ENCODE measurements around the gene RBBP8NL. TPM values are rescaled to one million over a fixed set of nuclear protein-coding genes. Genes with fewer than 3 reads are reported as not detected.

RBBP8NL gene
- total RNA-seq, 1 experiment from 2014 or later = 0.28 TPM

DNA sequence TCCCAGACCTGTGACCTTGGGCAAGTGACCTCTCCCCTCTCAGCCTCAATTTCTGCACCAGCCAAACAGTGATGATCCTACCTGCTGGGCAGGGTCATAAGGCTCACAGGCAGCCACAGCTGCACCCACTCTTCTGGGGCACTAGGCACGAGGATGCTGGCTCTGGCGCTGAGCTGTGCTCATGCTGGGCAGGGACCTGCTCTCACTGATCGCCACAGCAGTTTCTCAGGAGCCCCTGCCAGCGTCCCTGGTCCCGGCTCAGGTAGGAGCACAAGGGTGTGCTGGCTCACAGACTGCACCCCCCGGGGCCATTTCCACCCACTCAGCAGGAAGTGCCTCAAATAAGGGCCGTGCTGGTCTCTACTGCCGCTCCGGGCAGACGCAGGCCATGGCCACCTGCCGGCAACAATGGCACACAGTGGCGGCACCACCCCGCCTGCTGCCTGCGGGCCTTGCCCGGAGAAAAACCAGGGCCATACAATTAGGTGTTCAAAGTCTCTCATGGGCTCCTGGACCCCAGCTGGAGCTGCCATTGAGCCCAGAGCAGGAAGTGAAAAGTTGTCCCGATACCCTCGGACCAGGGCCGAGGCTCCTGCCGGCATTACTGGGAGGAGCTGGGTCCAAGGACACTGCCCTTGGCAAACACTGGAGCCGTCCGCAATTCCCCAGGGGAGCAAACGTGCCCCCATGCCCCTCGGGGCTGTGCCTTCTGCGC lies 15.7 kb downstream of the RBBP8NL start:
- H3K79me2 ChIP-seq (ENCODE audit: insufficient read depth, low read length) = no peaks in the 10 kb centered on the region
- H2BK120ac ChIP-seq (ENCODE audit: low read depth, low read length, poor library complexity, severe bottlenecking) = no peak overlapping the region
- no peak overlapping the region for H2AK5ac ChIP-seq (ENCODE audit: insufficient read length, low read length)
- H2BK5ac ChIP-seq (ENCODE audit: insufficient read length, low read length) = no peak overlapping the region
- no peak overlapping the region for H2BK20ac ChIP-seq (ENCODE audit: low read depth, low read length, poor library complexity, severe bottlenecking)
- no peak overlapping the region; the same call in 1 of the 2 replicates for H3K14ac ChIP-seq (ENCODE audit: insufficient read depth, low read length)
- no peak overlapping the region for H3K23ac ChIP-seq (ENCODE audit: insufficient read length, low read depth, low read length)
- Mint-ChIP-seq H3K27me3 (ENCODE audit: low read depth) (peaks cover 17% of the 10 kb centered on the region), H3K4me1 (peaks cover 0 to 5% of the 10 kb centered on the region in 2 experiments; a peak in 1 of 4 replicates), H3K4me3 (no peak overlapping the region), H3K27ac (no peak overlapping the region), H3K36me3 (ENCODE audit: insufficient read depth in 1 of 3, low read depth in 3 of 3) (no peaks in the 10 kb centered on the region), H3K9me3 (no peaks in the 10 kb centered on the region)
- no peak overlapping the region for H3K27ac ChIP-seq (ENCODE audit: insufficient read length, low read depth, low read length)
- H3K4me2 ChIP-seq (ENCODE audit: insufficient read depth, insufficient read length, low read length) = no peak overlapping the region
- no peaks in the 10 kb centered on the region for H3K27me3 ChIP-seq (ENCODE audit: insufficient read depth, low read length)
- WGBS (ENCODE audit: extremely low coverage, insufficient read length, low lambda C conversion rate) = no CpG with 5 or more reads among the region's 24 CpGs
- no peak overlapping the region for H3T11ph ChIP-seq (ENCODE audit: low read length)
- no peak overlapping the region for H3K4ac ChIP-seq (ENCODE audit: low read depth, low read length)
- H3K79me1 ChIP-seq (ENCODE audit: insufficient read depth, low read depth, low read length, poor library complexity, severe bottlenecking) = no peaks in the 10 kb centered on the region
- no peak overlapping the region for H4K5ac ChIP-seq (ENCODE audit: insufficient read length, low read depth, low read length)
- H2AFZ ChIP-seq (ENCODE audit: low read length) = no peak overlapping the region
- H2BK12ac ChIP-seq (ENCODE audit: insufficient read length, low read depth, low read length) = no peak overlapping the region
- DNase-seq = no peak
- H3K23me2 ChIP-seq (ENCODE audit: insufficient read length, low read depth, low read length, poor library complexity, severe bottlenecking) = no peaks in the 10 kb centered on the region
- no peak overlapping the region for H3K56ac ChIP-seq (ENCODE audit: insufficient read length, low read depth, low read length)
- H3K18ac ChIP-seq (ENCODE audit: insufficient read length, low read depth, low read length) = no peak overlapping the region
- TF ChIP-seq, protein P1, sequence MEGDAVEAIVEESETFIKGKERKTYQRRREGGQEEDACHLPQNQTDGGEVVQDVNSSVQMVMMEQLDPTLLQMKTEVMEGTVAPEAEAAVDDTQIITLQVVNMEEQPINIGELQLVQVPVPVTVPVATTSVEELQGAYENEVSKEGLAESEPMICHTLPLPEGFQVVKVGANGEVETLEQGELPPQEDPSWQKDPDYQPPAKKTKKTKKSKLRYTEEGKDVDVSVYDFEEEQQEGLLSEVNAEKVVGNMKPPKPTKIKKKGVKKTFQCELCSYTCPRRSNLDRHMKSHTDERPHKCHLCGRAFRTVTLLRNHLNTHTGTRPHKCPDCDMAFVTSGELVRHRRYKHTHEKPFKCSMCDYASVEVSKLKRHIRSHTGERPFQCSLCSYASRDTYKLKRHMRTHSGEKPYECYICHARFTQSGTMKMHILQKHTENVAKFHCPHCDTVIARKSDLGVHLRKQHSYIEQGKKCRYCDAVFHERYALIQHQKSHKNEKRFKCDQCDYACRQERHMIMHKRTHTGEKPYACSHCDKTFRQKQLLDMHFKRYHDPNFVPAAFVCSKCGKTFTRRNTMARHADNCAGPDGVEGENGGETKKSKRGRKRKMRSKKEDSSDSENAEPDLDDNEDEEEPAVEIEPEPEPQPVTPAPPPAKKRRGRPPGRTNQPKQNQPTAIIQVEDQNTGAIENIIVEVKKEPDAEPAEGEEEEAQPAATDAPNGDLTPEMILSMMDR (conservative IDR thresholded peaks at IDR 0.05) = no peak
- no peaks in the 10 kb centered on the region for H3K4me1 ChIP-seq (ENCODE audit: insufficient read depth, low read length)
- H4K8ac ChIP-seq (replicated peaks; ENCODE audit: insufficient read length, low read depth, low read length) = no peak overlapping the region
- no peaks in the 10 kb centered on the region for H3K9me3 ChIP-seq (ENCODE audit: control insufficient read depth, low read depth, low read length)
- H4K91ac ChIP-seq (ENCODE audit: insufficient read length, low read depth, low read length) = no peak overlapping the region
- H2BK15ac ChIP-seq (ENCODE audit: low read depth, low read length) = no peak overlapping the region
- H4K20me1 ChIP-seq (ENCODE audit: control insufficient read depth, insufficient read depth, insufficient read length) = no peaks in the 10 kb centered on the region
- H3K9ac ChIP-seq (ENCODE audit: extremely low read depth, insufficient read length, low read length) = no peak overlapping the region

All from H9 (cell line).